GM21529 (cell line): ENCODE results near the gene RPS6KA3.
A peak's percentile ranks its signal among the peaks of the same experiment; 100 is the strongest.

Experiments used
- ATAC-seq: cut with Tn5 transposase; IDR thresholded peaks from one replicate; pipeline ENCODE4 v1.9.1; 2021; ENCODE audit not compliant: unreplicated experiment

RPS6KA3 gene

DNA sequence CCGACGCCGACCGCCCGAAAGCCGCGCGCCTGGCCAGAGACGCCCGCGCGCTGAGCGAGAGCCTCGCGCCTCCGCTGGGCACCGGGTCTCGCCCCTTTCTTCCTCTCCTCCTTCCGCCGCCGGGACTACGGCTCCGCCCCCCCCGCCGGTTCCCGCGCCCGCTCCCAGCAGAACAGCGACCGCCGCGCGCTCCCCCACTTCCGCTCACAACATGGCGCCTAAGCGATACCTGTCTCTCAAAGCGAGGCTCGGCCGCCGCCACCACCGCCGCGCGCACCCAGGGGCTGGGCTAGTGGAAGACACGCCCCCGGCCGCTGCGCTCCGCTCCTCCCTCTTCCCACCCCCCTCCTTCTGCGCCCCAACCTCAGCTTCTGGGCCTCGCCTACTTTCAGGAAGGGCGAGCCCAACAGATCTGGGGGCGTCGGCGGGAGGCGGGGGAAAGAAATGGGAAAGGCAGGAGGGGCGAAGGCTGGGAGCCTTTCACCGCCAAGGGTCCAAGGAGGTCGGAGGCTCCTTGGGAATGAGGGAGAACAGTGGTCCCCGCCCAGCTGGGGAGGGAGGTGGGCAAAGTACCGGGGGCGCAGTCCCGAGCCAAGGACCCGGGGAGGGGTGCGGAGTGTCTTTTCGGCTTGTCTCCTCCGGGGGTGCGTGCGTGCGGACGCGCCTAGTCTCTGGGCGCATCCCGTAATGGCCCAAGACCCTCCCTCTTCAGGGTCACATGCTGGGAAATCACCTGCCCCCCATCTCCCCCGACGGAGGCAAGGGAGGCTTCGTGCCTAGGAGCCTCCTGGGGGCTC is at the start of gene RPS6KA3:
TSS of gene RPS6KA3 (minus strand) at position 100 of the 797 bp plus-strand sequence. CDS start 277 bp downstream, outside the sequence.
- ATAC-seq: peak; percentile 78

DNA sequence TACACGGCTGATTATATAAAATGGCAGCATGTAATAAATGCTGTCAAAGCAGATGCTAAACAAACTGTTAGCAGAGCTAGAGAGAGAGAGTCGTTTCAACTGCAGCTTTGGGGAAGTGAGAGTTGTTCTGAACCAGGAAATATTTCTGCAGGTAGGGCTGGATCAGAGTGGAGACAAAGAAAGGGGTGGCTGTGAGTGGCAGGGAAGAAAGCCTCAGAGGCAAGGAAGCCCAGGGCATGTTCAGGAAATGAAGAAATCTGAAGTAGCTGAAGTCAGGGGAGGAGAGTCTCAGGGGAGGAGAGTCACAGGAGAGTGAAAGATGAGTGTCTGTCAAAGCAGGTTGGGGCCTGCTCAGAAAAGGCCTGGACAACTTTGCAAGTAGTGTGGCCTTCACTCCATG is 48.4 kb upstream of the RPS6KA3 start:
- peak; percentile 85 for ATAC-seq

DNA sequence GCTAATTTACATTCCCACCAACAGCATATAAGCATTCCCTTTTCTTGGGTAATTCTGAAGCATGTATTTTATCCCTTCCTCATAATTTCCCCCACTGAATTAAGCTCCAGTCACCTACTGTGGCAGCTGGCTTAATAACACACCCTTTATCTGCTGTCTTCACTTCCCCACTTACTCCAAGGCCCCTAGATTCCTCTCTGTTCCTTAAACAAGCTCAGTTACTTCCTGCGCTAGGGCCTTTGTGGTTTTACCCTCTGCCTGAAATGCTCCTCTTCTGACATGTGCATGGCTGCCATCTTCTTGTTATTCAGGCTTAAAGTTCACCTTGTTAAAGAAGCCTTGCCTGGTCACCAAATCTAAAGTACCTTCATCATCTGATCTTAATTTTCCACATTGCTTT is 47.2 kb upstream of the RPS6KA3 start:
- ATAC-seq: no peak

DNA sequence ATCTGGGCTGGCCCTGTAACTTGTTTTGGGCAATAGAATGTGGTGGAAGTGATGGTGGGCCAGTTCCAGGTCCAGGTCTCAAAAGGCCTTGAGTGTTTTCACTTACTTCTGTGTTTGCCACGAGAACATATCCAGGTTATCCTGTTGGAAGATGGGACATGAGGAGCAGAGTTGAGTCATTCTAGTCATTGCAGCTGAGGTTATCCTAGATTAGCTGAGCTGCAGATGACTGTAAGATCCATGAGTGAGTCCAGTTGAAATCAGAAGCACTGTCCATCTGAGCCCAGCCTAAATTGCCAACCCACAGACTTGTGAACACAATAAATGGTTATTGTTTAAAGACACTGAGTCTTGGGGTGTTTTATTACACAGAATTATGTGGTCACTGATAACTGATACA is 45.3 kb upstream of the RPS6KA3 start:
- ATAC-seq: no peak

- no peak for ATAC-seq
Observed at GRCh38 chrX:20311505-20311904, 44.8 kb upstream of the RPS6KA3 start.

- no peak for ATAC-seq
Observed at GRCh38 chrX:20309806-20310205, 43.1 kb upstream of the RPS6KA3 start.

GRCh38 chrX:20306668-20307067 is 40.0 kb upstream of the RPS6KA3 start:
- ATAC-seq: no peak

GRCh38 chrX:20300822-20301221 is 34.1 kb upstream of the RPS6KA3 start:
- ATAC-seq: no peak

DNA sequence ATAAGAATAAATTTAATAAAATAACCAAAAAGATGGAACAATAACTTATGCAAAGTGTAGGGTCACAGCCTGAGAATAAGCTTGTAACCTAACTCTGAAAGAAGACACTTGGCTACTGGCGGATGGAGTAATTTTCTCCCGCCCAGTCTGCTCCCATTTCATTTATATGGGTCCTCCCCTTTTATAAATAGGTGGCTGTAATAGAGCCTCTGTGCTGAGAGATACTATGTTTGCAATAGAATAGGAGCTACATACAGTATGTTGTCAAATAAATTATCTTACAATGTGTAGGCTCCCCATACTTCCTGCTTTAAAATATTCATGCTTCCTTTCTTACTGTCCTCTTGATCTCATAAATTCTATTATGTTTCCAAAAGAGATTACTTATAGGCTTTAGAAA is 28.2 kb upstream of the RPS6KA3 start:
- ATAC-seq: no peak

DNA sequence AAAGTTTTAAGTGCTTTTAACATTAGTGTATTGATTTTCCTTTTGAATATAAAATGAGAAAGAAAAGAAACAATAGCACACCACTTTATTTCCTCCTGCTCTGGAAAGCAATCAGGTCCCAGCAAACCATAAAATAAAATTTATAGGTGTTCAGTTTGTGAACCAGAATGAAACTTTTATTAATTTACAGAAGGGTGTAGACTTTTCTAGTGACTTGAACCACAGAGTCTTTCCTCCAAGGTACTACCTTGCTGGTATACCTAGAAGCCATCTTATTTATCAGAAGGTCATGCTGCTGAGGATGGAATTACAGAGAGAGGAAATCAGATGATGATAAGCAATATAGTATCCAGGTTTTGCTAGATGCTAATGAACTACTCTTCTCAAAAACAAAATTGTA is 27.6 kb upstream of the RPS6KA3 start:
- ATAC-seq: no peak

DNA sequence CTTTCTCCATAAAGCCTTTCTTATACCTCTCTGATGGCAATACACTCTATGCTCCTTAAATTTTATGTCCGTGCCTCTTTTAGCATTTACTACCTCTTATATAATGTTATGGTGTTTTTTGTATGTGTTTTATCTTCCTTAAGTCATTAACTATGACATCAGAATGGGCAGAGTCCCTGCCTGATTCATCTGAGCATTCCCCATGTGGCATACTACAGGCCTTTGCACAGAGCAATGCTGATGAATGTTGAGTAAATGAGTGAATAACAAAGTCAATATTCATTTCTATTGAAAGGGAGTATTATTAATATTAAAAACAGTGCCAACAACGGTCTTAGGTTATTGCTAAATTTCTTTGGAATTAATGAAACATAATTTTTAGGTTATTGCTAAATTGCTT is 18.8 kb upstream of the RPS6KA3 start:
- no peak for ATAC-seq

- no peak for ATAC-seq
Observed at GRCh38 chrX:20284992-20285391, 18.3 kb upstream of the RPS6KA3 start.

GRCh38 chrX:20284444-20284843 is 17.7 kb upstream of the RPS6KA3 start:
- no peak for ATAC-seq

DNA sequence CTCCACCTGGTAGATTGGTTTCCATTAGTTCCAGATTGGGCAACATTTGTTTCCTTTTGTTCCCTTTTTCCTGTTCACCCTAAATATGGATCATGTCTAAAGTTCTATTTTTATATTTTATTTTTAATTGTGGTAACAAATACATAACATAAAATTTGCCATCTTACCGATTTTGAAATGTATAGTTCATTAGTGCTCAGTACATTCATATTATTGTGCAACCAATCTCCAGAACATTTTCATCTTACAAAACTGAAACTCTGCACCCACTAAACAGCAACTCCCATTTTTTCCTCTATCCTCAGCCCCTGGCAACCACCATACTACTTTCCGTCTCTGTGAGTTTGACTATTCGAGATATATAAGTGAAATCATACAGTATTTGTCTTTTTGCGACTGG is 14.2 kb upstream of the RPS6KA3 start:
- no peak for ATAC-seq

DNA sequence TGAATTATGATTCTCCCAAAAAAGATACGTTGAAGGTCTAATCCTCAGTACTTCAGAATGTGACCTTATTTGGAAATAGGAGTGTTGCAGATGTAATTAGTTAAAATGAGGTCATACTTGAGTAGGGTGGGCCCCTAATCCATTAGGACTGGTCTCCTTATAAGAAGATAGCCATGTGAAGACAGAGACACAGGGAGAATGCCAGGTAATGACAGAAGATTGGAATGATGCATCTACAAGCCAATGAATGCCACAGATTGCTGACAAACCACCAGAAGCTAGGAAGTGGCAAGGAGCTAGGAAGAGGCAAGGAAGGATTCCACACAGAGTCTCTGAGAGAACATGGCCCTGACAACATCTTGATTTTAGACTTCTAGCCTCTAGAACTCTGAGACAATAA is 7.4 kb upstream of the RPS6KA3 start:
- ATAC-seq: no peak

- ATAC-seq: no peak
Observed at GRCh38 chrX:20271730-20272129, 5.0 kb upstream of the RPS6KA3 start.

DNA sequence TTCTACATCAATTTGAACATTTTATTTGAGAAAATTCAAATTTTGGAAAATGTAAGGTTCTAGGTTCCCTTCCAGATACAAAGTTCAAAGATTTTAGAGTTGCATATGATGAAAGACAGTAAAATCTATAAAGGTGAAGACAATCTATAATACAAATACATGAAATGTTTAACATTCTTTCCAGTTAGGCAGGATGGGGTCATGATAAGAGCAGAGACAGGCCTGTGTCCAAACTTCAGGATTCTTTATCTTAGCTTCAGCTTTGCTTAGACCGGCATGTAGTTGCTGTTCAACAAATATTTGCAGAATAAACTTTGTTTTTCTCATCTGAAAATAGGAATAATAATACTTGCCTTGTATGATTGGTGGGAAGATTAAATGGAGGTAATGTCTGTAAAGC is 4.5 kb upstream of the RPS6KA3 start:
- no peak for ATAC-seq

DNA sequence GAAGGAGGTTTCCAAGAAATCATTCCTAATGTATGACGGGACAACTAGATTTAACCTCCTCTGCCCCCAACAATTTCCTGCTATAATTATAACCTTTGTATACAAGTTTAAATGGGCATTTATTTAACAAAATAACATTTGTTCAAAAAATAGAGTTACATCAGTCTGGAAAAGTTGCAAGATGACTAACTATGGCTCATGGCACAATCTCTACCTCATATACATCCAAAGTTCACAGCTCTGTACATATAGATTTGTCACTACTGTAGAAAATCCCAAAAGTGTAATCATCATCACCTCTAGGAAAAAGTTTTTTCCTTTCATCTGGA is 3.8 kb upstream of the RPS6KA3 start:
- no peak for ATAC-seq

- ATAC-seq: no peak
Observed at GRCh38 chrX:20269848-20270561, 3.3 kb upstream of the RPS6KA3 start.

DNA sequence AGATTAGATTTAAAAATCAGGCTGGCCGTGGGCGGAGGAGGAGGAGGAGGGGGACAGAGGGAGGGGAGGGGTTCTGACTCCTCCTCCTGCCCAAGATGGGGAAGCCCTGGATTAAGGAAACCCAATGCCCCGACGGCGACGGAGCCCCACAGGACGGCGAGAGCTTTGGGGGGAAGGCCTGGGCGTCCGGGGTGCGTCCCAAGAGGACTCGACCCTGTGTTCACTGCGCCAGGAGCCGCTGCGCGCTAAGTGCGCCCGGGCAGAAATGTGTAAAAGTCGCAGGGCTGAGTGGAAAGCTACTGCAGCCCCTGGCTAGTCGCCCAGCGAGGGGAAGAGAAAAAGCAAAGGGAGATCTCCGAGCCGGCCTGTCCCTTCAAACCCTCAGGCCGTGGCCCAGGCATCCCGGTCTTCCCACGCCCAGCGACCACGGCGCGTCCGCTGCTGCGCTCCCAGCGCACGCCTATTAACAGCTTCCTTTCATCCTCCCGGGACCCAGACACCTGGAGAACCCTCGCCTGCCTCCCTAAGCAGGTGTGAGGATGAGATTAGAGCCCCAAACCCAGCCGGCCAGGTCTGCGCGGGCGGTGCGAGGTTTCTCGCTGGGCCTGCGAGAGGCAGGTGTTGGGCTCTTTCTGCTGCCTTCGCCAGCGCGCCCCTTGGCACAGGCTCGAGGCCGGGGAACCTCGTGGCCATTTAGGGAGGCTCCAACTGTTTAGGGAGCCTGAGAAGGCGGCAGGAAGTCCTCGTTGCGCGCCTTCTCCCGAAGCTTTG is 1.4 kb upstream of the RPS6KA3 start:
- ATAC-seq: no peak

- no peak for ATAC-seq
Observed at GRCh38 chrX:20267607-20267930, 860 bp upstream of the RPS6KA3 start.
